ENCODE data around the gene TSPAN18. TPM values are rescaled to one million over a fixed set of nuclear protein-coding genes. Genes with fewer than 3 reads are reported as not detected.

TSPAN18 gene
- total RNA-seq, 1 experiment from 2014 or later = 21.3 TPM

DNA sequence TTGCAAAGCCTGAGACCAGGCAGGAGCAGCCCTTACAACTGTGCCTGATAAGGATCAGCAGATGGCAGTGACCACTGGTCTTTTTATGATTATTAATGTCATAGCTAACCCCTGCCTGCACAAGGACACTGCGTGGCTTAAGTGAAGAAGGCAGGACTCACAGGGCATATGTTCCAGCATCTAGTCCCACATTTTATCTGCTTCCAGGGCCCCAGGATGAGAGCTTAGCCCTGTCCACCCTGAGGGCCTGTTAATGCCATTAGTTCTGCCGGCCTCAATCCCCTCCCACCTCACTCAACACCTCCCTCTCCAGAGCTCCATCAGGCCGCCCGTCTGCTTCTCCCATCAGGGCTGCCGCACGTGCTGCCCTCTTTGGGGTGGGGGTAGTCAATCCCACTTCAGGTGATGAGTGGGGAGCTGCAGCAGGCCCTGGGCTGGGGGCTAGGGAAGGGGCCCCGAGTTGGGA, 33.1 kb upstream of the TSPAN18 start:
- peaks cover 4% of the 10 kb centered on the region for H3K27me3 ChIP-seq (ENCODE audit: control insufficient read depth, insufficient read depth, low read length)
- DNase-seq (ENCODE audit: low read depth, low spot score) (no peak), ATAC-seq (no peak)
- intact Hi-C loops (cut with micrococcal nuclease; ENCODE audit: unreplicated experiment) (no loop called here), in situ Hi-C loops (cut with HindIII; ENCODE audit: low pct_unique_long_range_greater_than_20kb, low sequenced_read_pairs) (no loop called here)
- POLR2A ChIA-PET = no interaction called here
- no peaks in the 10 kb centered on the region for H3K36me3 ChIP-seq (ENCODE audit: control insufficient read depth, insufficient read depth, low read length)
- H3K9me3 ChIP-seq (ENCODE audit: control insufficient read depth, insufficient read depth, low read depth, low read length) = no peaks in the 10 kb centered on the region
- H3K27ac ChIP-seq (ENCODE audit: low read length) = no peak overlapping the region
- no peaks in the 10 kb centered on the region for H3K4me1 ChIP-seq (ENCODE audit: control insufficient read depth, insufficient read depth, low read length)
- CTCF ChIA-PET = interaction anchor here (0.7 kb wide), 1 partner anchor 17 kb away, joined by 4 read pairs; no protein-coding TSS in a partner anchor
- no peak overlapping the region for H3K4me3 ChIP-seq (ENCODE audit: low read depth in 2 of 2, low read length in 2 of 2)
- BruUV-seq (replicated peaks) = no TSS peak
- TF ChIP-seq POLR2AphosphoS5 (IDR thresholded peaks at IDR 0.05; ENCODE audit: low read depth, low read length) = no peak
- TF ChIP-seq, protein P1, sequence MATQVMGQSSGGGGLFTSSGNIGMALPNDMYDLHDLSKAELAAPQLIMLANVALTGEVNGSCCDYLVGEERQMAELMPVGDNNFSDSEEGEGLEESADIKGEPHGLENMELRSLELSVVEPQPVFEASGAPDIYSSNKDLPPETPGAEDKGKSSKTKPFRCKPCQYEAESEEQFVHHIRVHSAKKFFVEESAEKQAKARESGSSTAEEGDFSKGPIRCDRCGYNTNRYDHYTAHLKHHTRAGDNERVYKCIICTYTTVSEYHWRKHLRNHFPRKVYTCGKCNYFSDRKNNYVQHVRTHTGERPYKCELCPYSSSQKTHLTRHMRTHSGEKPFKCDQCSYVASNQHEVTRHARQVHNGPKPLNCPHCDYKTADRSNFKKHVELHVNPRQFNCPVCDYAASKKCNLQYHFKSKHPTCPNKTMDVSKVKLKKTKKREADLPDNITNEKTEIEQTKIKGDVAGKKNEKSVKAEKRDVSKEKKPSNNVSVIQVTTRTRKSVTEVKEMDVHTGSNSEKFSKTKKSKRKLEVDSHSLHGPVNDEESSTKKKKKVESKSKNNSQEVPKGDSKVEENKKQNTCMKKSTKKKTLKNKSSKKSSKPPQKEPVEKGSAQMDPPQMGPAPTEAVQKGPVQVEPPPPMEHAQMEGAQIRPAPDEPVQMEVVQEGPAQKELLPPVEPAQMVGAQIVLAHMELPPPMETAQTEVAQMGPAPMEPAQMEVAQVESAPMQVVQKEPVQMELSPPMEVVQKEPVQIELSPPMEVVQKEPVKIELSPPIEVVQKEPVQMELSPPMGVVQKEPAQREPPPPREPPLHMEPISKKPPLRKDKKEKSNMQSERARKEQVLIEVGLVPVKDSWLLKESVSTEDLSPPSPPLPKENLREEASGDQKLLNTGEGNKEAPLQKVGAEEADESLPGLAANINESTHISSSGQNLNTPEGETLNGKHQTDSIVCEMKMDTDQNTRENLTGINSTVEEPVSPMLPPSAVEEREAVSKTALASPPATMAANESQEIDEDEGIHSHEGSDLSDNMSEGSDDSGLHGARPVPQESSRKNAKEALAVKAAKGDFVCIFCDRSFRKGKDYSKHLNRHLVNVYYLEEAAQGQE (IDR thresholded peaks at IDR 0.05; ENCODE audit: insufficient read depth in 1 of 2, low read depth in 2 of 2, low read length in 1 of 2) = no peak

DNA sequence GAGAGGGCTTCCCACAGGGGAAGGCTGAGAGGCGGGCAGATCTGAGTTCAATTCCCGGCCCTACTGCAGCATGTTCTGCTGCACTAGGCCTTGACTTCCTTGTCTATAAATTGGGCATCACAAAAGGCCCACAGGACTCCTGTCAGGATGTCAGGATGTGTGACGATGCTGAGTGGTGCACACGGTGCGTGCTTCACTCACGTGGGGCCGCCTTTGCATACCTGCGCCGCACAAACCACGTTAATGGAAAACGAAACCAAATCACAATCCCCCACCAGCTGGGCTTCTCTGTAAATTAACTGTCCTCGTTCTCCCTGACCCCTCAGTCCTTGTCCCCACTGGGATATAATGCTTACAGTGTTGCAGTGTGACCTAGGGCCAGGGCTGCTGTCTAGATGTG, 32.3 kb upstream of the TSPAN18 start:
- CTCF ChIA-PET = no interaction called here
- Histone ChIP-seq H3K4me3 (ENCODE audit: low read depth in 2 of 2, low read length in 2 of 2) (no peak overlapping the region), H3K27ac (ENCODE audit: low read length) (no peak overlapping the region), H3K27me3 (ENCODE audit: control insufficient read depth, insufficient read depth, low read length) (peaks cover 2% of the 10 kb centered on the region; the same call in 1 of the 2 replicates), H3K4me1 (ENCODE audit: control insufficient read depth, insufficient read depth, low read length) (no peaks in the 10 kb centered on the region), H3K9me3 (ENCODE audit: control insufficient read depth, insufficient read depth, low read depth, low read length) (no peaks in the 10 kb centered on the region), H3K36me3 (ENCODE audit: control insufficient read depth, insufficient read depth, low read length) (no peaks in the 10 kb centered on the region)
- ATAC-seq (no peak), DNase-seq (ENCODE audit: low read depth, low spot score) (no peak)
- POLR2A ChIA-PET = no interaction called here
- in situ Hi-C loops (cut with HindIII; ENCODE audit: low pct_unique_long_range_greater_than_20kb, low sequenced_read_pairs) = no loop called here
- TF ChIP-seq SIN3A (IDR thresholded peaks at IDR 0.05; ENCODE audit: borderline replicate concordance, insufficient read depth, low read depth, low read length) (no peak), TCF7L2 (IDR thresholded peaks at IDR 0.05; ENCODE audit: low read depth, low read length) (no peak), POLR2AphosphoS5 (IDR thresholded peaks at IDR 0.05; ENCODE audit: low read depth, low read length) (no peak)
- TF ChIP-seq, protein P1 (IDR thresholded peaks at IDR 0.05; ENCODE audit: insufficient read depth in 1 of 2, low read depth in 2 of 2, low read length in 1 of 2) = no peak
- TF ChIP-seq, protein P2, sequence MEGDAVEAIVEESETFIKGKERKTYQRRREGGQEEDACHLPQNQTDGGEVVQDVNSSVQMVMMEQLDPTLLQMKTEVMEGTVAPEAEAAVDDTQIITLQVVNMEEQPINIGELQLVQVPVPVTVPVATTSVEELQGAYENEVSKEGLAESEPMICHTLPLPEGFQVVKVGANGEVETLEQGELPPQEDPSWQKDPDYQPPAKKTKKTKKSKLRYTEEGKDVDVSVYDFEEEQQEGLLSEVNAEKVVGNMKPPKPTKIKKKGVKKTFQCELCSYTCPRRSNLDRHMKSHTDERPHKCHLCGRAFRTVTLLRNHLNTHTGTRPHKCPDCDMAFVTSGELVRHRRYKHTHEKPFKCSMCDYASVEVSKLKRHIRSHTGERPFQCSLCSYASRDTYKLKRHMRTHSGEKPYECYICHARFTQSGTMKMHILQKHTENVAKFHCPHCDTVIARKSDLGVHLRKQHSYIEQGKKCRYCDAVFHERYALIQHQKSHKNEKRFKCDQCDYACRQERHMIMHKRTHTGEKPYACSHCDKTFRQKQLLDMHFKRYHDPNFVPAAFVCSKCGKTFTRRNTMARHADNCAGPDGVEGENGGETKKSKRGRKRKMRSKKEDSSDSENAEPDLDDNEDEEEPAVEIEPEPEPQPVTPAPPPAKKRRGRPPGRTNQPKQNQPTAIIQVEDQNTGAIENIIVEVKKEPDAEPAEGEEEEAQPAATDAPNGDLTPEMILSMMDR (IDR thresholded peaks at IDR 0.05) = no peak
- BruUV-seq (replicated peaks) = no TSS peak
- intact Hi-C loops (cut with micrococcal nuclease; ENCODE audit: unreplicated experiment) = no loop called here

Data from Panc1 (cell line).